Fibroblast of skin of left biceps (primary cell): Measurements from ENCODE around the gene PAEP.
"Not testable (repeated sequence)": the region's sequence is repeated elsewhere in the genome, so short reads cannot be mapped to it uniquely, and the experiment has no call there.

ENCODE experiments used
- DNase-seq, 2 experiments: peaks; one replicate each; pipeline ENCODE4 v3.0.0-alpha.2; 2013; ENCODE audit warnings: low read depth in 2 of 2

PAEP gene

DNA sequence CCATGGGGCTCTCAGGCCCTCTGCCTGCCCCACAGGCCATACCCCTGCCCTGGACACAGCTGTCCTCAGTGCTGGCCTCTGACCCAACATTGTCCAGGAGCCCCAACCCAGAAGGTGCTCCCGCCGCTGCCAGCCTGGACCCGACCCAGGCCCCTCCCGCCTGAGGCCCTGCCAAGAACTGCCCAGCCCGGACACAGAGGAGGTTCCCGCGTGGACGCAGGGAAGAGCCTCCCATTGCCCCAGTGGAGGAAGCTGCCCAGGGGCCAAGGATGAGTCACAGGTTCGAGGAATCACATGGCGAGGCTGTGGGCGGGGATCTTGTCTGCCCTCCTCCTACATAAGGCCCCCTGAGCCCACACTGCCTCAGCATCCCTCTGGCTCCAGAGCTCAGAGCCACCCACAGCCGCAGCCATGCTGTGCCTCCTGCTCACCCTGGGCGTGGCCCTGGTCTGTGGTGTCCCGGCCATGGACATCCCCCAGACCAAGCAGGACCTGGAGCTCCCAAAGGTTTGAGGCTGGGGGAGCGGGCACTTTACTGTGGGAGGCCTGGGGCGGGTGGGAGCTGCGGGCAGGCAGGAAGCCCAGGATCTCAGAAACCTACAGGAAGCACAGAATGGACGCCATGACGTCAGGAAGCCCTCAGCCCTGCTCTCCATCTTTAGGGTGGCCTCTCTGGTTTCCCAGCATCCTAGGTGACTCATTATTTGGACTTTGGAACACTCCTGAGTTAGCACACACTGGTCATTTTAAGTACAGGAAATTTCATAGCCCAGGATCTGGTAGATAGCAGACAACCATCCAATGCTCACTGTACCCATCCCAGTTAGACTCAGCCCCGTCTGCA is at the start of gene PAEP:
TSS of gene PAEP (plus strand) at position 366 of the 844 bp plus-strand sequence.
- no peak for DNase-seq

- no peak for DNase-seq
Measured at GRCh38 chr9:135512241-135512603, 49.3 kb upstream of the PAEP start.

DNA sequence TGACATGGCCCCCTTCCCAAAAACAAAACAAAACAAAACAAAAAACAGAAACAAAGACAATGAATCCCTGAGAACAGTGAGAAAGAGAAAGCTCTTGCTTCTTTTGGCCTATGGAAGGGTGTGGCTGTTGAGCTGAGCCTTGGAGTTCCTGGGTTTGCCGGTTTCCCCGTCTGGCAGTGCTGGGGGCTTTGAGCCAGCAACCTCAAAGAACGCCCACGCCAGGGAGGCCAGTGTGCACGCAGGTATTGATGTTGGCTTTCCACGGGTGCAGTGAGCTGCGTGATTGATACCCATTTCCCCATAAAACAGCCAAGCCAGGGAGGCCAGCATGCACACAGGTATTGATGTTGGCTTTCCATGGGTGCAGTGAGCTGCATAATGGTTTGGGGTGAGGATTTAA is 48.7 kb upstream of the PAEP start:
- no peak for DNase-seq

- no peak for DNase-seq
Measured at GRCh38 chr9:135513351-135513846, 48.2 kb upstream of the PAEP start.

- not testable (repeated sequence) for DNase-seq
Measured at GRCh38 chr9:135513906-135514305, 47.6 kb upstream of the PAEP start.

DNA sequence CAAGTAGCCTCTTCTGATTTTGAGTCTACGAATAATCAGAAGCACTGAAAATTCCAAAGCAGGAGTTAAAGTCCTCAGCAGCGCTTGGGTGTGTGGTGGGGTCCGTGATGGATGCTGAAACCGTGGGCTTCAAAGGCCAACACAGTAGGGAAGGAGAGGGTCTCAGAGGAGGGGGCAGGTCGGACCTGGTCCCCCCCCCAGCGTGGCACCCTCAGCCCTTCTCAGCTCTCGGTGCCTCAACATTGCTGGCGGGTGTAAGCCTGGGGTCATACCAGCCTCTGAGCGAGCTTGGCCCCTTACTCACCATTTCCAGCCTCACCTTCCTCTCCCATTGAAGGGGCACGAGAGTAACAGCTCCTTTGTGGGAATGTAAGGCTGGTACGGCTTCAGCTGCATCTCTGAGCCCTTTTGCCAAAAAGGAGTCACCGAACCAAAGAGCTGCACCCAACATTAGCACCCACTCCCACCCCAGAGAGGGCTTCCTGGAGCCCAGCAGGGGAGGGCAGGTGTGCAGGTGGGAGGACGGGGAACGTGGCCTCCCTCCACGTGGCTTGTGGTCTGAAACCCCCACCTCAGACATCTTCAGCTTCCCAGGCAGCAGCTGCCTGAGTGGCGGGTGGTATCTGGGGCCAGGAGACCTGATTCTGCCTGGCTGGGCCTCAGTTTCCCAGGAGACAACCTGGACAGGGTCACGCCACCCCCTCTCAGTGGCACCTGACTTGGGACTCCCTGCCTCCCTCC is 47.0 kb upstream of the PAEP start:
- no peak for DNase-seq

GRCh38 chr9:135515083-135515951 is 46.2 kb upstream of the PAEP start:
- DNase-seq: no peak

DNA sequence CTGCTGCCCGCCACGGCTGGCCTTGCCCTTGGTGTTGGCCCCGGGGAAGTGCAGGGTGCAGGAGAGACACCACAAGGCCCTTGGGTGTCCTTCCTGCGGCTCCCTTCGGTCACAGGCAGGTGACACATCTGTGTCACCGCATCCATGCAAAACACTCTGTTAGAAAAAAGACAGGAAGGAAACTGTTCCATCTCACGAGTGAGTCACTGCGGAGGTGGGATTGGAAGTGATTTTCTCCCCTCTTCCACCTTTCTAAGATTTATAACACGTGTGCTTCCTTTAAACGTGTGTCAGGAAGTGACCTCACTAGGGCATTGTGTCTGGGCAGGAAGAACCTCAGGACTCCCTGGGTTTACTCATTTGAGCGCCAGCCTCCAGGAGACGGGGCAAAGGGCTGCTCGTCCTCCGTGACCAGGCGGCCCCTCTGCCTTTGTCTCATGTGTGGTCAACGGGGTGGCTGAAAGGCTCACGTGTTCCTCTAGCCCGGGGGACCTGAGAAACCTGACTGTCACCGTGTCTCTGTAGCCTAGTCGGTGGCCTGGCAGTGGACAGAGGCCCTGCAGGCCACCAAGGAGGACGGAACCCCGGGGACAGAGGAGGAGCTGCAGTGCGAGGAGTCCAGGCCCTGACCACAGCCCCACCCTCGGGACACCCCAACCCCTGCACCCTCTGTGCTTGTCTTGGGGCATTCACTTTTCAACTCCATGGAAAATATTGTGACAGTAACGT is 45.3 kb upstream of the PAEP start:
- no peak for DNase-seq

- DNase-seq: no peak
Measured at GRCh38 chr9:135517407-135517822, 44.1 kb upstream of the PAEP start.

- no peak for DNase-seq
Measured at GRCh38 chr9:135519179-135519971, 42.2 kb upstream of the PAEP start.

GRCh38 chr9:135520916-135521607 is 40.5 kb upstream of the PAEP start, which contains the start of gene LCN1:
TSS of gene LCN1 (plus strand) at chr9:135521440. CDS start at chr9:135521498, 58 bp downstream.
- no peak for DNase-seq

GRCh38 chr9:135521608-135522095 is 39.9 kb upstream of the PAEP start:
- DNase-seq: no peak

GRCh38 chr9:135522137-135522877 is 39.2 kb upstream of the PAEP start:
- no peak for DNase-seq

DNA sequence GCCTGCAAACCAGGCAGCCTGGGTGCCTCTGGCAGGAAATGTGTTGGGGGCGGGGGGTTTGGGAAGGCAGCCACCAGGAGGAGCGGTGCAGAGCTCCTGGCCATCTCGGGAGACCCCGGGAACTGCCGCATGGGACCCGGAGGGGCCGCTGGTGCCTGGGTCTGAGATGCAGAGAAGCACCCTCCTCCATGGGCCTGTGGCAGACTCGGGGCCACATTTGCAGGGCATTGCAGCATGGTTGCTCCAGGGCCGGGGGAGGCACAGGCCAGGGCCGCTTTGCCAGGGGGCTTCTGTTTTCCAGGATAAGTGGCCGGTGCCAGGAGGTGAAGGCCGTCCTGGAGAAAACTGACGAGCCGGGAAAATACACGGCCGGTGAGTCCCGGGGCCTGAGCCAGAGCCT is 38.6 kb upstream of the PAEP start:
- no peak for DNase-seq

DNA sequence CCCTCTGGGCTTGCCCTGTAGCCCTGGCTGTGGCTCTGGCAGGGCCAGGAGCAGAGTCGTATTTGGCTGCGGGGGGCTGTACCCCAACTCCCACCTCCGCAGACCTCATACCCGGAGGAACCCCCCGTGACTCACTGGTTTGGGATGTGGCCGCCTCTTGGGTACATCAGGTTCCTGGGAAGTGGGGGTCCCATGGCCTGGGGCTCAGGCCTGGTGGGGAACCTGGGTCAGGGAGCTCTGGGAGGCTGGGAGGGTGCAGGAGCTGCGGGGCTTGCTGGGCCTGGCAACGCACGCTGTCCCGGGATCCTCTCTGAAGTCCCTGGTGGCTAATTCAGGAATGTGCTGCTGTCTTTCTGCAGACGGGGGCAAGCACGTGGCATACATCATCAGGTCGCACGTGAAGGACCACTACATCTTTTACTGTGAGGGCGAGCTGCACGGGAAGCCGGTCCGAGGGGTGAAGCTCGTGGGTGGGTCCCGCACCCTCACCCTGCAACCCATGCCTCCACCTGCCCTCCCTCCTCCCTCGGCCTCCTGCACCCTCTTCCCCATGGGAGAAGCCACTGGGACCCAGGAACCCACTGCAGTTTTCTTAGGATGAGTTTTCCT is 37.9 kb upstream of the PAEP start:
- no peak for DNase-seq

DNA sequence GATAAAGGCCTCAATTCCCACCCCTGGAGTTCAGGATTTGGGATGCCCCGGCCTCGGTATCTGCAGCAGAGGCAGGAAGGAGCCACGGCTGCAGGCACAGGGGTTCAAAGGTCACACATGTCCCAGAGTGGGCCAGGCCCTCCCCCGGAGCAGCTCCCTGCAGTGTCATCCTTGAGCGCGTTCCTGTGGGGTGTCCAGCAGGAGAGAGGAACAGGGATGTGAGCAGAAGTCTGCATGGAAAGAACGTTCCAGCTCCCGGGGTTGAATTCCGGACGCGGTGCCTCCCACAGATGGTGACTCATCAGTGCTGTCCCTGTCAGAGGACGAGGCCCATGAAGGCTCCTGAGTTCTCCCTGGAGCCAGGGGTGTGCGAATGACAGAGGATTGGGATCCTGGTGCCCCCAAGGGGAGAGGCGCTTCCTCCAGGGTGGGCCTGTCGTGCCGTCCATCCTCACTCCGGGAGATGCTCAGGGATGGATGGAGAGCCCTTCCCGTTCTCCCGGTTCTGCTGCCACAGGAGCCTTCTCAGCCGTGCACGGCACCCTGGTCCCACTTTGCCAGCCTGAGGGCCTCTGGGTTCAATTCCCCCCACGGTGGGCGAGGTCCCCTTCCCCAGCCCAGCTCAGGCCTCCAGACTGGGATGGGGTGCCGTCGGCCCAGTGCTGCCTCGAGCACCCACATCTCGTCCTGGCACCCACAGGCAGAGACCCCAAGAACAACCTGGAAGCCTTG is 37.3 kb upstream of the PAEP start:
- DNase-seq: no peak

DNA sequence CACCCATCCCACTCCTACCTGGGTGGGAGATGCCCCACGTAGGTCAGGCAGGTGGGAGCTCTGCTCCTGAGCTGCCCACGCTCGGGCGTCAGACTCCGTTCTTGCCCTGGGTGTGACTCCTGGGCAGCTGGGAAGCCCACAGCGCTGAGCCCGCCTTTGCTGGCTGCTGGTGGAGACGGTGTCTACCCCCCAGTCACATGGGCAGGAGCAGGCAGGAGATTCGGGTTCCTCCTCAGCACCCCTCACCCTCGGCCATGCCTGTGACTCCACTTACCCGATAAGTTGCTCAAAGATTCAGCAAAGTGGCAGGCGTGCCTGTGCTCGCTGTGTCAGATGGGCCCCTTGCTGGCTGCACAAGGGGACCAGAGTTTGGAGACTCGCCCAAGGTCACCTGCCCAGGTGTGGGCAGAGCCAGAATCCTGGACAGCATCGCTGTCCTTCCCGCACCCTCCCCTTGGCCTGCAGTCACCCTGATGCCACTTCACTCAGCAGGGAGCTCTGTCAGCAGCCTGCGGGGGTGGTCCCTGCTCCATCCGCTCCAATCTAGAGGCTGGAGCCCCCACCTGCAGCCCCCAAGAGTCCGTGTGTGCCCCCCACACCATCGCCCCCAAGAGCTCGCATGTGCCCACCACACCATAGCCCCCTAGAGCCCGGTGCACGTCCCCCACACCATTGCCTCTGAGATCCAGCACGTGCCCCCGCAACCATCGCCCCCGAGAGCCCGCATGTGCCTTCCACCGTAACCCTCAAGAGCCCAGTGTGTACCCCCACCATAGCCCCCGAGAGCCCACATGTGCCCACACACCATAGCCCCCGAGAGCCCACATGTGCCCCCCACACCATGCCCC is 36.1 kb upstream of the PAEP start:
- DNase-seq: no peak
